GM21737 (cell line): Measurements from ENCODE around the gene UST.
"Not testable (repeated sequence)": the region's sequence is repeated elsewhere in the genome, so short reads cannot be mapped to it uniquely, and the experiment has no call there.

Experiments used
- ATAC-seq: cut with Tn5 transposase; IDR thresholded peaks from one replicate; pipeline ENCODE4 v1.9.1; 2021; ENCODE audit warnings: mild to moderate bottlenecking, moderate library complexity; ENCODE audit not compliant: unreplicated experiment

Gene UST

DNA sequence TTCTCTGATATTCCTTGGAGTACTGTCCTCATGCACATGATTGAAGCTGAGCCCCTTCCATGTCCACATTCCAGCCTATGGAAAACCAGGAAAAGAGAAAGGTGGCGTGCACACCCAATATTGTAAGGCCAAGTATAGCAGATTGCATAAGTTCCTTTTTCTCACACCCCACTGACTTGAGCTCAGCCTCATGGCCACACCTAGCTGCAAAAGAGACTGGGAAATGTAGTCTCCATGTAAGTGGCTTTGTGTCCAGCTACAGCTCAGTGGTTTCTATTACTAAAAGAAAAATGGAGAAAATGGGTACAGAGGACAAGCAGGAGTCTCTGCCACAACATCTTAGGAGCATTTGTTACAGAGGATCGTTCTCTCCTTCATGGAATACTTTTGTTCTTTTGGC is 10.8 kb upstream of the UST start:
- no peak for ATAC-seq

GRCh38 chr6:148736774-148737412 is 9.9 kb upstream of the UST start:
- no peak for ATAC-seq

- ATAC-seq = no peak
These were observed 9.0 kb upstream of the UST start for GRCh38 chr6:148737806-148738205.

GRCh38 chr6:148738946-148739821 is 7.6 kb upstream of the UST start:
- ATAC-seq = no peak

DNA sequence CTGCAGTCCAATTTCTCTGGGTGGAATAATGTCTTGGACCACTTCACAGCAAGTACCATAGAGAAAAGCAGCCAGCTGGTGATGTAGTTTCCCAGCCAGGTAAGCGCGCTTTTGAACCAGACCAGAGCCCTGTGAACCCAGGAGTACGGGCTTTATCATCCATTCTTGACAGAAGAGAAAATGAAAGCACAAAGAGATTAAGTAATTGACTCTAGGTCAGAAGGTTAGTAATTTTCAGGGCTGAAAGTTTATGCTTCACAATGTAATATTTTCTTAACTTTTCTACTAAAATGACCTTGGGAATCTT is 7.1 kb upstream of the UST start:
- no peak for ATAC-seq

DNA sequence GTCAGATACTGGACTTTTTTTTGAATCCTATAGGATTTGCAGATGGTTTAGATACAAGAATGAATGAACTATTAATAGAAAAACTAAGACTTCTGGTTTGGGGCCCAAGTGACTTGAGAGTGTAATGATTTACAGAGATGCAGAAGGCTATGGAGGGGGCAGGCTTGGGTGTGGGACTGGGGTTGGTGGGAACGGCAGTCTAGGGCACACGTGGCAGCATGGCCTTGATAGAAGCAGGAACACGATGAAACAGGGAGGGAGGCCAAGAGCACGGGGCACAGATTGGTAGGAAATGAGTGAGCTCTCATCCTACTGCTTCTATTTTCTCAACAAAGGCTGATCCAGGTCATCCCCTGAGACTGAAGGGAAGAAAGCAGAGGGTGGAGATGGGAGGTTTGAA is 3.4 kb upstream of the UST start:
- no peak for ATAC-seq

DNA sequence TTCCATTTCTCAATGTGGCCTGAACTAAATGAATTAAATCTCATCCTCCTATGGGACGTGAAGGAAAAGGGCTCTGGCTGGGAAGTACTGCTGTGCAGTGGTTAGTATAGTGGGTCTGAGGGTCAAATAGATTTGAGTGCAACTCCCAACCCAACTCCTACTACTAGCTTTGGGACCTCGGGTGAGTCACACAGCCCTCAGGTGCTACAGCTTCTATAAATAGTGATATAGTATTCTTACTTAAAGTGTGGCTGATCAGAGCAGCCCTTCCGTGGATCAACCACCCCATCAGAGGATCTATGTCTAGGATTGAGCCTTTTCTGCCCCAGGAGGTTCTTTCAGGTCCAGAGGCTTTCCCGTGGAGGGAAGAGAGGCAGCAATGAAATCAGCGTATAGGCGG is 904 bp upstream of the UST start:
- no peak for ATAC-seq

GRCh38 chr6:148747145-148747470 is 278 bp downstream of the UST start:
- no peak for ATAC-seq

DNA sequence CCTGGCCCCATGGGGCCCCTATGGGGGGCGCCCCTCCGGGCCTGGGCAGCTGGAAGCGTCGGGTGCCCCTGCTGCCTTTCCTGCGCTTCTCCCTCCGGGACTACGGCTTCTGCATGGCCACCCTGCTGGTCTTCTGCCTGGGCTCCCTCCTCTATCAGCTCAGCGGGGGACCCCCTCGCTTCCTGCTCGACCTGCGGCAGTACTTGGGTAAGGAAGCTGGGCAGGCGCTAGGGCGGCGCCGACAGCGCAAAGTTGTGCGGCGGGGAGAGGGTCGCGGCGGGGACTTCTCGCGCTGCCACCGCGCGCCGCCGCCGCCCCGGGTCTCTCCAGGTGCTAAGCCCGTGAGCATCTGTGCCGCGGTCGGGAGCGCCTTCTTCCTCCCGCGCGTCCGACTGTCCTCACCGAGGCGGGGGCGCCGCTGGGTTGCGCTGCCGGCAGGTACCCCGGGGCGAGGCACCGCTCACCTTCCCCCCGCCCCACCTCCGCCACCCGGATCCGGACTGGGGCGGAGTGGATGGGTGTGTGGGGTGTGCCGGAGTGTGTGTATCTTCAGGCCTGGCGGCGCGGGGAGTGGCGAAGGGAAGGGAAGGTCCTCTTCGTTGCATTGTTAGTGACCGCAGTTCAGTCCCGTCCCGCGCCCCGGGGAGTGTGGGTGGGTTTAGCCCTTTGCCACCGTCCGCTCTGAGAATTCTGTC is 788 bp downstream of the UST start:
- ATAC-seq = no peak

DNA sequence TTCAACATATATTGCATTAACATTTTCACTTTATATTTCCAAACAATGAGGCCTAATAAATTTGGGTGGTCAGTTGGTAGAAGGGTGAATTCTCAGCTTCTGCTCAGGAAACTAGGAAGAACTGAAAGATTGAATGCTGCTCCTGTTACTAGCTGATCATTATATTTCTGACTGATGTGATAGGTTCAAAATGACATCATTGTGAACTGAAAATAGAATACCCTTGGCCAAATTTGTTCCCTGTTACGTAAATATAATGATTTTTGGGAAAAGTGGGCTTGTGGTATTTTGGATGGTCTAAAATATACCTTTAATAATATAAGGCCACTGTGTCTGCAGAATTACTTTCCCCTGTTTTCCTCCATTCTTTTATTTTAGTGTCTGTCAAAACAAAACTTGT is 2.8 kb downstream of the UST start:
- ATAC-seq = no peak

DNA sequence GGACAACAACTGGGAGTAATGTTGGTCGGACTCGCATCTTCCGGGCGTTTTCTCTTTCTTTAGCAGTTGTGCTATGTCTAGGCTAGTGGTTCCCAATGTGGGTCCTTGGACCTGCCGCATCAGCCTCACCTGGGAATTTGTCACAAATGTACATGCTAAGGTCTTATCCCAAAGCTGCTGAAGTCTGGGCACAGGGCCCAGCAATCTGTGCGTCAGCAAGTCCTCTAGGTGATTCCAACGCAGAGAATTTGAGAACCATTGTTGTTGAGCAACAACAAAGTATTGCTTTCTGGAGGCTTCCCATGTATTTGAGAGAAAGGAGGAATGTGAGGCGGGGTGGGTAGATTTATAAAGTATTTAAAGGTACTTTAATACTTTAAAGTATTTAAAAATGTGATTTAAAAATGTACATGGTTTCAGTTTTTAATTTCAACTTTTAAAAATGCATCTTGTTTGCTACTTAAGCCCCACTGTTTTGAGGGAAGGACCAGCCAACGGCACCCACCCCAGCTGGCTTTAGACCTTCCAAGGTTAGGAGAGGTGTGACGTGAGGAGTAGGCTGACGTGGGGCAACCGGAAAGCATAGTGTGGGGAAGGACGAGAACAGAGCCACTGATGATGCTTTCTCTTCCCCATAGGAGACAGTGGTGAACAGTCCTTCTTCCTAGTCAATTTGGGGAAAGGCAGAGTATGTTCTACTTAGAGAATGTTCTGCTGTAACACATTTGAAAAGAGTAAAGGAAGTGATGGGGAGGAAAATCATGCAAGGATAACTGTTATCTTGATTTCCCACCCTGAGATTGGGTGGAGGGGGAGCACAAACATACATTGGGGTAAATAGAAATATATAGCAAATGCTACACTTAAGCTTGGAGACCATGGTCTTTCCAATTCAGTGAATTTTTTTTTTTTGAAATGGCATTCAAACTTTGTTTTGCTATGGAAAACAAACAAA is 4.3 kb downstream of the UST start:
- ATAC-seq = no peak

DNA sequence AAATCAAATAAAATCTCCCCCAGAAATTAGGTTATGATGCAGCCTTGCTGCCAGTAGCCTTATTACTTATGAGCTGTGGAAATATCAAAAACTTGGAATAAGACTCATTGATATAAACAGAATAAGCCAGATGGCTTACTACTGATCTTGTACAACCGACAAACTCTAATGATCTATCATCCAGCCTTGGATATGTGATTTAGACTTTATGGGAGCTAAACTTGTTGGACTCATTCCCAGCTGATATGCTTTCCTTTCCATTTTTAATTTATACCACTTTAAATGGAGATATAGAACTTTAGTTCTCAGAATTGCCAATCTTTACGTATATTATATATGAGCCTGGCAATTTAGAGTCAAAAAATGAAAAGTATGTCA is 5.0 kb downstream of the UST start:
- no peak for ATAC-seq

GRCh38 chr6:148755379-148755778 is 8.5 kb downstream of the UST start:
- not testable (repeated sequence) for ATAC-seq

- ATAC-seq = no peak
These were observed 11.2 kb downstream of the UST start for GRCh38 chr6:148757944-148758480.

- ATAC-seq = peak; percentile 69
These were observed 11.7 kb downstream of the UST start for GRCh38 chr6:148758492-148758891.

DNA sequence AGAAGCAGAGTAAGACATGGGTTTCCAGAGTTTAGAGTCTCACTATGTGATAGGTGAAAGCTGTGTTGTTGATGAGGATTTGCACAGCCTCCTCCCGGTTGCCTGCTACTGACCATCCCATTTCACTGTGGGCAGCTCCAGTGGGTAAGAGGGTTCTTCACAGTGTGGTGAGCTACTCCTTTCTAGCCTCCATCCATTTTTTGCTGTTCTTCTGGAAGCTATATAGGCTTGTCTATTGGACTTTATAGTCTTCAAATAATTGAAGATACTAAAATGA is 13.4 kb downstream of the UST start:
- ATAC-seq = no peak

DNA sequence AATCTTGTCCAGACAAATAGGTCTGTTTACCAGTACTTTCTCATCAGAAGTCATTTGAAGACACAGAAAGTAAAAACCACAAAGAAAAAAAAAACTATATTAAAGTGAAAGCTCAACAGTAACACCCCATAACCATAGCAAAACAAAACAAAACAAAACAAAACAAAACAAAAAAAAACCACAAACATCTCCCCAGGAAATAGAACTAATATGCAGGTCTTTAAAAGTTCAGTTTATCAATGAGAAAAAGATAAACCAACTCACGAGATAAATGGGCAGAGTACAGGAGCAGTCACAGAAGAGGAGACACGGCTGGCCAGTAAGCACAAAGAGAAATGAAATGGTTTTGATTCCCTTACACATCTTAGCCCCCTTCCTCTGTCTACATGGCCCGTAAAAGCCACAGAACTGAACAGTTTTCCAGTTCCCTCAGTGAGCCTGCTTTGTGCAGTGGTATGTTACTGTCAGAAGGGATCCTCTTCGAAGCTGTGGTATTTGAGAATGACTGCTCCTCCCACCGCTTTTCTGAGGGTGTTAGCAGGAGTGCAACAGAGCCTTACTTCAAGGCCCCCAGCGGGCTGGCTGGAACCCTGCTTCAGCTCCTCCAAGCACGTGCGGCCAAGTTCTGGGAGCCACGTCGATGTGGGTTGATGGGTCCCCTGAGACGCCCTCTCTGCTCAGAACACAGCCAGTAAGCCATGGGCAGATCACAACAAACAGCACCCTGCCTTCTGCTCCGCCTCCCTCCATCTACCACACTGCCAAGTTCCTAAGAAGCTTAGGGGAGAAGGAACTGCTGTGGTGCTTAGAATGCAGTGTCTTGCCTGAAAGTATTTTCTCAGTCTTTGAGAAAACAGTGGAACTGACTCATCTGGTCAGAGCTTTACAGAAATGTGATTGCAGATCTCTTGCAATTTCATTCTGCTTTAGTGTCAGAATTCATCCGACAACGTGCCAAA is 14.0 kb downstream of the UST start:
- ATAC-seq = peak; percentile 45

GRCh38 chr6:148761527-148762011 is 14.7 kb downstream of the UST start:
- no peak for ATAC-seq

DNA sequence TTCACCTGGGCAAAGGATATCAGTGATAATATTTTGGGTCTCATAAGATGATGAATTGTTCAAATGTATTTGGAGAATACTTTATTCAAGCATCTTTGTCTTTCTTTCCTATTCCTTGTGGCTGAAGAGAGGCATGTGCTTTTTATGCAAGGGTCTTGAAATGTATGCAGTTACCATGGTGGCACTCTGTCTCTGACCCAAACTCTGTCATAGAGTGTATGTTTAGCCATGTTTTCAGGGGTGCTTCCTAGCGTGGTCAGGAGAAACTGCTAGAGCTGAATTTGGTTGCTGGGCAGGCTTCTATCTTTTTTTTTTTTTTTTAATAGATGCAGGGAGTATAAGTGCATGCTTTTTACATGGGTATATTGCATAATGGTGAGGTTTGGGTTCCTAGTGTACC is 15.4 kb downstream of the UST start:
- ATAC-seq = no peak
